ENCODE measurements around the gene PTPN14.

GRCh38 chr1:214328770-214329469 is 222.5 kb downstream of the PTPN14 start:
- TF ChIP-seq CTCF (conservative IDR thresholded peaks at IDR 0.05; ENCODE audit: low read depth, low read length) (peak; percentile 96), RCOR1 (IDR thresholded peaks at IDR 0.05; ENCODE audit: insufficient replicate concordance, low read length) (no peak), RAD21 (IDR thresholded peaks at IDR 0.05; ENCODE audit: low read length) (peak; percentile 97), POLR2A (IDR thresholded peaks at IDR 0.05; ENCODE audit: low read depth, low read length) (peak; percentile 65; the same call in 1 of the 2 replicates), MAFK (IDR thresholded peaks at IDR 0.05; ENCODE audit: low read depth, low read length) (no peak), CHD1 (IDR thresholded peaks at IDR 0.05; ENCODE audit: low read depth, low read length) (0 out of 2 replicates have a peak, but pooled peaks have one; percentile 54)
- TF ChIP-seq, protein P1, sequence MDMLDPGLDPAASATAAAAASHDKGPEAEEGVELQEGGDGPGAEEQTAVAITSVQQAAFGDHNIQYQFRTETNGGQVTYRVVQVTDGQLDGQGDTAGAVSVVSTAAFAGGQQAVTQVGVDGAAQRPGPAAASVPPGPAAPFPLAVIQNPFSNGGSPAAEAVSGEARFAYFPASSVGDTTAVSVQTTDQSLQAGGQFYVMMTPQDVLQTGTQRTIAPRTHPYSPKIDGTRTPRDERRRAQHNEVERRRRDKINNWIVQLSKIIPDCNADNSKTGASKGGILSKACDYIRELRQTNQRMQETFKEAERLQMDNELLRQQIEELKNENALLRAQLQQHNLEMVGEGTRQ (IDR thresholded peaks at IDR 0.05; ENCODE audit: low read depth, low read length), result no peak

Data from IMR-90 (cell line).